Activated CD4-positive, alpha-beta memory T cell treated with anti-CD3 and anti-CD28 coated beads, Interleukin-2, amount 10 ng/mL, durations not matched to agents 7 days and 5 days (primary cell): ENCODE data around the gene CHRNA1. TPM values are rescaled to one million over a fixed set of nuclear protein-coding genes. Genes with fewer than 3 reads are reported as not detected.
A peak's percentile ranks its signal among the peaks of the same experiment; 100 is the strongest.
"Not testable (repeated sequence)": the region's sequence is repeated elsewhere in the genome, so short reads cannot be mapped to it uniquely, and the experiment has no call there.

Experiments used
- CTCF ChIA-PET: fragments of 350-600 bp; sonication (Branson Sonifier 250); formaldehyde crosslinking; loops from one replicate; lab custom pipeline; 2021; ENCODE audit warnings: antibody characterized with exemption, inconsistent platforms; lab: Charles Lee
- POLR2A ChIA-PET: fragments of 350-600 bp; sonication (Branson Sonifier 250); formaldehyde crosslinking; loops from one replicate; lab custom pipeline; 2021; ENCODE audit warnings: antibody characterized with exemption; lab: Charles Lee
- DNase-seq: peaks from one replicate; pipeline ENCODE4 v3.0.0-alpha.2; 2020
- H3K27ac Mint-ChIP-seq: one replicate; pipeline ENCODE4 v1.8.0; 2021; ENCODE audit warnings: mild to moderate bottlenecking, mixed read lengths
- H3K27me3 Mint-ChIP-seq: one replicate; pipeline ENCODE4 v1.8.0; 2021; ENCODE audit warnings: mixed read lengths
- H3K36me3 Mint-ChIP-seq: one replicate; pipeline ENCODE4 v1.8.0; 2021; ENCODE audit warnings: low read depth, mixed read lengths
- H3K4me1 Mint-ChIP-seq: one replicate; pipeline ENCODE4 v1.8.0; 2021; ENCODE audit warnings: mixed read lengths
- H3K4me3 Mint-ChIP-seq: one replicate; pipeline ENCODE4 v1.8.0; 2021; ENCODE audit warnings: mild to moderate bottlenecking, mixed read lengths
- H3K9me3 Mint-ChIP-seq: one replicate; pipeline ENCODE4 v1.8.0; 2021; ENCODE audit warnings: mixed read lengths
- total RNA-seq, 2 experiments: library from RNA; stranded (reverse); gene quantifications; one replicate each; pipeline ENCODE4 v1.2.3, GENCODE V29; 2021

The CHRNA1 gene
- total RNA-seq, 2 experiments from 2014 or later, result not detected

DNA sequence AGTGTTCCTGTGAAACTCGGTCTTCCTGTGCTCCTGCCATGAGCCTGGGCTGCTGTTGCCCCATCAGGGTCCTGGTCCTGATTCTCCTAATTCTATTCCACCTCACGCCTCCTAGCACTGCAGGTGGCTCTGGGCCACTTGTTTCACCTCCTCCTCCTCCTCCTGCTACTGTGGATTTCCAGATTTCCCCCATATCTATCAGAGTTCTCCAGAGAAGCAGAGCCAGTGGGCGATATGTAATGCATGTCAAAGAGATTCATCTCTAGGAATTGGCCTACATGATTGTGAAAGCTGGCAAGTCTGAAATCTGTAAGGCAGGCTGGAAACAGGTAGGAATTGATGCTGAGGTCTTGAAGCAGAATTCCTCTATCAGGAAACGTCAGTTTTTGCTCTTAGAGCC lies 45.3 kb downstream of the CHRNA1 start:
- Mint-ChIP-seq H3K36me3 (no peaks in the 10 kb centered on the region), H3K4me1 (peaks cover 31% of the 10 kb centered on the region), H3K27ac (no peak overlapping the region), H3K4me3 (no peak overlapping the region), H3K27me3 (peaks cover 11% of the 10 kb centered on the region), H3K9me3 (peaks cover 2% of the 10 kb centered on the region)
- ChIA-PET CTCF (interaction anchor here (2.6 to 5.7 kb wide), 2 partner anchors 20 to 30 kb away, joined by 9 to 50 read pairs; no protein-coding TSS in a partner anchor), POLR2A (interaction anchor here (1.5 kb wide), 1 partner anchor 32 kb away, joined by 4 read pairs; no protein-coding TSS in a partner anchor)
- no peak for DNase-seq

DNA sequence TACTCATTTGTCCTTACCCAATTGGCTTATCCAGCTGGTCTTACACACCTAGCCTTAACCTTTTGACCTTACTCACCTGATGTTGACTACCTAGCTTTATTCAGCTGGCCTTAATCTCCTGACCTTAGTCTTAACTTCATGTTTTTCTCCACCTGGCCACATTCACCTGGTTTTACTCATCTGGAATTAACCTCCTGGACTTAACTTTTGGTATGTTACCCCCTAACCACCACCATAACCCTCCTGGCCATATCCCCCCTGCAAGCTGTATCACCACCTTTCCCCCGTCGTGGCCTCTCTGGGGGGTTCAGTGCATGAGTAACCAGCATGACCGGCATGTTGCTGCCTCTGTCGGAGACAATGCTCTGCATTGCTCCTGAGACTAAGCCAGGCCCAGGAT lies 45.7 kb downstream of the CHRNA1 start:
- Mint-ChIP-seq H3K27ac (no peak overlapping the region), H3K27me3 (peaks cover 11% of the 10 kb centered on the region), H3K4me1 (peaks cover 31% of the 10 kb centered on the region), H3K4me3 (no peak overlapping the region), H3K36me3 (no peaks in the 10 kb centered on the region), H3K9me3 (peaks cover under 1% of the 10 kb centered on the region)
- DNase-seq, result no peak
- CTCF ChIA-PET, result interaction anchor here (1.0 to 5.7 kb wide), 4 partner anchors 11 to 32 kb away, joined by 3 to 50 read pairs (median 8); no protein-coding TSS in a partner anchor
- POLR2A ChIA-PET, result interaction anchor here (1.5 kb wide), 1 partner anchor 32 kb away, joined by 4 read pairs; no protein-coding TSS in a partner anchor

DNA sequence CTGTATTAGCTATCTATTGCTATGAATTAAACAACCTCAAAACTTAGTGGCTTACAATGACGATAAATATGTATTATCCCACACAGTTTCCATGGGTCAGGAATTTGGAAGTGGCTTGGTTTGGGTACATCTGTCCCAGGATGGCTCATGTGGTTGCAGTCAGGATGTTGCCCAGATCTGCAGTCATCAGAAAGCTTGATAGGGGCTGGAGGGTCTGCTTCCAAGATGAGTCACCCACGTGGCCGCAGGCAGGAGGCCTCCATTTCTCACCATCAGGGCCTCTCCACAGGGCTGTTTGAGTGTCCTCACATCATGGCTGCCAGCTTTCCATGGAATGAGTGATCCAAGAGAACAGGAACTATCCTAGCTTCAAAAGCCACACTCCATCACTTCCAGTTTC lies 46.4 kb downstream of the CHRNA1 start:
- Mint-ChIP-seq H3K36me3 (no peaks in the 10 kb centered on the region), H3K27ac (no peak overlapping the region), H3K27me3 (peaks cover 11% of the 10 kb centered on the region), H3K4me1 (peaks cover 31% of the 10 kb centered on the region), H3K4me3 (no peak overlapping the region), H3K9me3 (no peaks in the 10 kb centered on the region)
- CTCF ChIA-PET, result interaction anchor here (1.0 to 5.7 kb wide), 4 partner anchors 11 to 33 kb away, joined by 3 to 50 read pairs (median 8); no protein-coding TSS in a partner anchor
- POLR2A ChIA-PET, result interaction anchor here (1.5 kb wide), 1 partner anchor 33 kb away, joined by 4 read pairs; no protein-coding TSS in a partner anchor
- DNase-seq, result no peak

DNA sequence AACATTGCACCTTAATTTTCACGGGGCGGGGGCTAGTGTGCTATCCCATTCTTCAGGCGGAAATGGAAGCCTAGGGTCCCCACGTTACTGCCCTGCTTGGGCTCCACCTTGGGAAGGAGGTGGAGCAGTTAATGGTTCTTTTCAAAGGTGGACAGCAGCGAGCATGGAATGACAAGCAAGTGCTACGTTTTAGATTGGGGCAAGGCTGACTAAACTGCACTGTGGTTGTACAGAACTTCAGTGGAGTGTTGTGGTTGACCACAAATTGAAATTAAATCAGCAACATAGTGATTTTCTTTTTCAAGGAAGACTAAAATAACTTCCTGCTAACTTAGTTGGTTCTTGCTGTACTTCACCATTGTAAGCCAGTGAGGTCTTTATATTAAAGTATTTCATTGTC lies 47.0 kb downstream of the CHRNA1 start:
- Mint-ChIP-seq H3K27ac (peak overlapping the region; percentile 17), H3K36me3 (no peaks in the 10 kb centered on the region), H3K27me3 (peaks cover 8% of the 10 kb centered on the region), H3K9me3 (no peaks in the 10 kb centered on the region), H3K4me1 (peaks cover 31% of the 10 kb centered on the region), H3K4me3 (peak overlapping the region; percentile 28)
- POLR2A ChIA-PET, result interaction anchor here (1.5 kb wide), 1 partner anchor 34 kb away, joined by 4 read pairs; no protein-coding TSS in a partner anchor
- peak; percentile 35 for DNase-seq
- CTCF ChIA-PET, result interaction anchor here (1.6 to 5.7 kb wide), 3 partner anchors 12 to 32 kb away, joined by 6 to 50 read pairs (median 9); no protein-coding TSS in a partner anchor

DNA sequence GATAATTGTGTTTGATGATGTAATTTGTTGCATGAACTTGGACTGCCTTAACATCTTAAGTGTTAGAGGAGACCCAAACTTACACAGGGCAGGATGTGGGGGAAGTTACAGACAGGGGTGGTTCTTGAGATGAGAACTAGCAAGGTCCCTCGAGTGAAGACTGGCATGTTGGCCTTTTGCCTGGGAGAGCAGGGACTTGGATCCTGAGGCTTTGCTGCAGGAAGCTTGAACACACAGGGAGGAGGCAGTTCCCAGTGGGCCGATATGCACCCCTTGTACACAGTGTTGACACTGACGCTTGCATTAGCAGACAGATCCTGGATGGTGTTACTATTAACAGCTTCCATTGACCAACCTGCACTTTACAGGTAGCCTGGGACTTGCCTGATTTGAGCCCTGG lies 47.5 kb downstream of the CHRNA1 start:
- Mint-ChIP-seq H3K36me3 (no peaks in the 10 kb centered on the region), H3K27ac (peak overlapping the region; percentile 58), H3K9me3 (no peaks in the 10 kb centered on the region), H3K4me1 (peaks cover 31% of the 10 kb centered on the region), H3K27me3 (peaks cover 8% of the 10 kb centered on the region), H3K4me3 (peak overlapping the region; percentile 31)
- peak; percentile 42 for DNase-seq
- ChIA-PET POLR2A (no interaction called here), CTCF (interaction anchor here (5.7 kb wide), 1 partner anchor 18 kb away, joined by 50 read pairs; no protein-coding TSS in a partner anchor)

DNA sequence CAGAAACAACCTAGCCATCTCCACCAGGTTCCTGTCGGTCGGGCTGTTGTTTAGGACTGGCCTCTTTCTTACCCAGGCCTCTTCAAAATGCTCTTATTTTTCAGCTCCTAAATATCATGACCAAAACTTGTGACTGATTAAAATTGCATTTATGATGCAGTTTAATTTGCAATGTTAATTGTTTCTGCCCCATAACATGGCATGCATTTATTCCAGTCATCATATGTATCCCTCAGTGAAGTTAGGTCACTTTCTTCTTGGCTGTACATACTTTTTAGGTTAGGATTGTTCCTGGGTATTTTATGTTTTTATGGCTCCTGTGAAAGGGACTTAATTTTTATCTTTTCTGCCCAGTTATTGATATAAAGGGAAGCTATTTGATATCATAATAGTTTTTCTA lies 50.6 kb downstream of the CHRNA1 start:
- Mint-ChIP-seq H3K27me3 (peaks cover 4% of the 10 kb centered on the region), H3K9me3 (no peaks in the 10 kb centered on the region), H3K4me3 (no peak overlapping the region), H3K4me1 (peaks cover 24% of the 10 kb centered on the region), H3K36me3 (no peaks in the 10 kb centered on the region), H3K27ac (no peak overlapping the region)
- CTCF ChIA-PET, result interaction anchor here (1.3 to 2.9 kb wide), 2 partner anchors 9 to 14 kb away, joined by 3 to 10 read pairs; no protein-coding TSS in a partner anchor
- POLR2A ChIA-PET, result no interaction called here
- no peak for DNase-seq

DNA sequence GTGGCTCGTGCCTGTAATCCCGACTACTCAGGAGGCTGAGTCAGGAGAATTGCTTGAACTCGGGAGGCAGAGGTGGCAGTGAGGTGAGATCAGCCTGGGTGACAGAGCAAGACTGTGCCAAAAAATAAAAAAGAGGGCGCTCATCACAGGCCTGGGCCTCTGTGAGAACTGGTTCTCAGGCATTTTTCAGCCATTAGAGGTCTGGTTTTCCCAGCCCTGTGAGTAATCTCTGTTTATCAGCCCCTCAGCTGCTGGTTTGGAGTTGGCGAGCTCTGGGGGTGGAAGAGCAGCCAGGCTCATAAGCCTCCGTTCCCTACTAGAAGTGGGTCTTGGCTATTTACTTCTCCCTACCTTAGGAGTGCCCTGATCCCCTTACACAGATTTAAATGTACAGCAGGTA lies 53.1 kb downstream of the CHRNA1 start:
- Mint-ChIP-seq H3K27ac (no peak overlapping the region), H3K4me1 (peaks cover 1% of the 10 kb centered on the region), H3K27me3 (peaks cover 12% of the 10 kb centered on the region), H3K9me3 (no peaks in the 10 kb centered on the region), H3K4me3 (no peak overlapping the region), H3K36me3 (no peaks in the 10 kb centered on the region)
- ChIA-PET POLR2A (no interaction called here), CTCF (interaction anchor here (2.9 kb wide), 1 partner anchor 12 kb away, joined by 10 read pairs; no protein-coding TSS in a partner anchor)
- no peak for DNase-seq

DNA sequence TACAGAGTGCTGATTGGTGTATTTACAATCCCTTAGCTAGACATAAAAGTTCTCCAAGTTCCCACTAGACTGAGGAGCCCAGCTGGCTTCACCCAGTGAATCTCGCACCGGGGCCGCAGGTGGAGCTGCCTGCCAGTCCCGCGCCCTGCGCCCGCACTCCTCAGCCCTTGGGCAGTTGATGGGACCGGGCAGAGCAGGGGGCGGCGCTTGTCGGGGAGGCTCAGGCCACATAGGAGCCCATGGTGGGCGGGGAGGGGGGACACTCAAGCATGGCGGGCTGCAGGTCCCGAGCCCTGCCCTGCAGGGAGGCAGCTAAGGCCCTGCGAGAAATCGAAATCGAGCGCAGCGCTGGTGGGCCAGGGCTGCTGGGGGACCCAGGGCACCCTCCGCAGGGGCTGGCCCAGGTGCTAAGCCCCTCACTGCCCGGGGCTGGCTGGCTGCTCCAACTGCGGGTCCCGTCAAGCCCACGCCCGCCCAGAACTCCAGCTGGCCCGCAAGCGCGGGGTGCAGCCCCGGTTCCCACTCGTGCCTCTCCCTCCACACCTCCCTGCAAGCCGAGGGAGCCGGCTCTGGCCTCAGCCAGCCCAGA lies 54.8 kb downstream of the CHRNA1 start:
- DNase-seq, H3K27ac Mint-ChIP-seq, POLR2A ChIA-PET, H3K4me1 Mint-ChIP-seq, H3K36me3 Mint-ChIP-seq, H3K4me3 Mint-ChIP-seq, H3K9me3 Mint-ChIP-seq: not testable (repeated sequence)
- H3K27me3 Mint-ChIP-seq, result peaks cover 19% of the 10 kb centered on the region
- CTCF ChIA-PET, result interaction anchor here (1.3 to 1.9 kb wide), 3 partner anchors 10 to 275 kb away, joined by 3 to 13 read pairs (median 9); no protein-coding TSS in a partner anchor

DNA sequence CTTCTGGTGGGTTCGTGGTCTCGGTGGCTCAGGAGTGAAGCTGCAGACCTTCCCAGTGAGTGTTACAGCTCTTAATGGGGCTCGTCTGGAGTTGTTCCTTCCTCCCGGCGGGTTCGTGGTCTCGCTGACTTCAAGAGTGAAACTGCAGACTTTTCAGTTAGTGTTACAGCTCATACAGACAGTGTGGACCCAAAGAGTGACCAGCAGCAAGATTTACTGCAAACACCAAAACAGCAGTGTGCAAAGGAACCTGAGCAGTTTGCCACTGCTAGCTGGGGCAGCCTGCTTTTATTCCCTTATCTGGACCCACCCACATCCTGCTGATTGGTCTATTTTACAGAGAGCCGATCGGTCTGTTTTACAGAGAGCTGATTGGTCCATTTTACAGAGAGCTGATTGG lies 55.6 kb downstream of the CHRNA1 start:
- Mint-ChIP-seq H3K4me1 (no peaks in the 10 kb centered on the region), H3K4me3 (no peak overlapping the region), H3K36me3 (no peaks in the 10 kb centered on the region), H3K27me3 (peaks cover 22% of the 10 kb centered on the region), H3K9me3 (no peaks in the 10 kb centered on the region), H3K27ac (no peak overlapping the region)
- ChIA-PET CTCF (interaction anchor here (1.3 to 1.9 kb wide), 3 partner anchors 9 to 276 kb away, joined by 3 to 13 read pairs (median 9); no protein-coding TSS in a partner anchor), POLR2A (no interaction called here)
- no peak for DNase-seq

DNA sequence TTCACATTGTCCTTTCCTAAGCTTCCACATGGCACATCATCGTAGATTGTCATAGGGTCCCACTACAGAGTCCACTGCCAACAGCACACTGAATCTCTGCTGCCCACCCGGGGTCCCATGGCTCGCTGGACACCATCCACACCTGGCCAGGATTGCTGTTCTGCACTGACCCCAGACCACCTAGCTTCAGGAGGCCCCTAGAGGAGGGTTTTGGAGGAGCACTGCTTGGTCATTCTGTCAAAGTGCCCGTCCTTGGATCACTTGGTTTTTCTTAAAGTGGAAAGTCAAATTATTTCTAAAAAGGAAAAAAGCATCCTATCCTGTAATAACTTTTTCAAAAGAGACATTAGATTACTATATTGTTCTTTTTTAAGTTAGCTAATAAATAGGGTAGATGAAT lies 59.0 kb downstream of the CHRNA1 start:
- H3K4me1 Mint-ChIP-seq, result no peaks in the 10 kb centered on the region
- H3K27ac Mint-ChIP-seq, result no peak overlapping the region
- peaks cover 28% of the 10 kb centered on the region for H3K27me3 Mint-ChIP-seq
- H3K9me3 Mint-ChIP-seq, result no peaks in the 10 kb centered on the region
- no peaks in the 10 kb centered on the region for H3K36me3 Mint-ChIP-seq
- ChIA-PET POLR2A (no interaction called here), CTCF (no interaction called here)
- no peak overlapping the region for H3K4me3 Mint-ChIP-seq
- DNase-seq, result no peak

DNA sequence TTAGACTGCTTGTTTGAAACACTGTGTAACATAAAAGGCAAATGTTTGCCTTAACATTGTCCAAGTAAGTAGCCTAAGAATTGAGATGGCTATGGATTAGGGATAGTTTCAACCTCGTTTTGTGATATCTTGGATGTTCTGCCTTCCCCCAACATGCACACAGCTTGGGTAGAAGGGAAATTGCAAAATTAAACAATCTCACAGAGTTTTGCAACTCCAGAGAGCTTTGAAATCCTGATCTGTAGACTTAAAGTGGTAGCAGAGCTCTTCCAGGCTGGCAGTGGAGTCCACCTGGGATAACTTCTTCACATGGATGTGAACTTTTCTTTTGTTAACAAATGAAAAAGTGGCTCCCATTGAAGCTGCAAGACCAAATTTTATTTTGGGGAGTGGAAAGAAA lies 59.6 kb downstream of the CHRNA1 start:
- Mint-ChIP-seq H3K4me1 (no peaks in the 10 kb centered on the region), H3K27ac (no peak overlapping the region), H3K9me3 (no peaks in the 10 kb centered on the region), H3K36me3 (no peaks in the 10 kb centered on the region), H3K4me3 (no peak overlapping the region), H3K27me3 (peaks cover 28% of the 10 kb centered on the region)
- ChIA-PET POLR2A (no interaction called here), CTCF (interaction anchor here (0.5 to 1.4 kb wide), 4 partner anchors 9 to 582 kb away, joined by 3 read pairs; no protein-coding TSS in a partner anchor)
- no peak for DNase-seq

DNA sequence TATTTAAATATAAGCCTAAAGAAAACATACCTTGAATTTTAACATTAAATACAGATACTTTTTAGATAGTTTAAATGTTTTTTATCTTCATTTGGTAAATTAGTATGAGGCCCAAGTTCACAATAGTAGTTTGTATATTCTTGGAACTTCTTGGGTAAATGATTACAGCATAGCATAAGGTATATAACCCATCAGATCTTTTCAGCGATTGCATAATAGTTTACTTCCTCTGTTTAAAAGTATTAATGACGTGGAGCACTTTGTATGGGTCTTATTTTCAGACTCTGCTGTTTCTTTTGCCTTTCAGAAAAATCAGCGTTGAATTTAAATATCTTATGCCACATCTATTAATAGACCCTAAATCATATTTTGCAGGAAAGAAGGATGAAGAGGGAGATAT lies 60.2 kb downstream of the CHRNA1 start:
- Mint-ChIP-seq H3K9me3 (no peaks in the 10 kb centered on the region), H3K36me3 (no peaks in the 10 kb centered on the region), H3K4me1 (no peaks in the 10 kb centered on the region), H3K27ac (no peak overlapping the region), H3K27me3 (peaks cover 27% of the 10 kb centered on the region), H3K4me3 (no peak overlapping the region)
- ChIA-PET CTCF (interaction anchor here (0.6 to 1.4 kb wide), 2 partner anchors 9 to 582 kb away, joined by 3 read pairs; no protein-coding TSS in a partner anchor), POLR2A (no interaction called here)
- no peak for DNase-seq

DNA sequence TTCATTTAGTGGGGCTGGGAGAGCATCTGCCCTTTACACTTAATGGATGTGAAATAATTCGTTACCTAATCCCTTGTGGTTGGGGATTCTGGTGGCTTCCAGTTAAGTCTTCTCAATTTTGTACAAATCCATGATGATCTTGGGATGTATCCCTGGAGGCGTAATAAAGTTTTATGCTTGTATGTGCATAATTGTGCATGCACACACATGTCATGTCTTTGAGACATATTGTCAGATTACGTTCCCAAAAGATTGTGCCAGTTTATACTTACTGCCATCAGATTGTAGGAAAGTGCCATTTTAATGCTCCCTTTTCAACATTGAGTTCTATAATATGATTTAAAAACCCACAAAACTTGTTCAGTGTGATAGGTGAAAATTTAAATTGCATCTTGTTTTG lies 60.8 kb downstream of the CHRNA1 start:
- ChIA-PET CTCF (interaction anchor here (0.6 to 9.4 kb wide), 2 partner anchors 11 to 16 kb away, joined by 3 to 78 read pairs; no protein-coding TSS in a partner anchor), POLR2A (no interaction called here)
- Mint-ChIP-seq H3K9me3 (no peaks in the 10 kb centered on the region), H3K4me1 (no peaks in the 10 kb centered on the region), H3K4me3 (no peak overlapping the region), H3K27me3 (peaks cover 21% of the 10 kb centered on the region), H3K27ac (no peak overlapping the region), H3K36me3 (no peaks in the 10 kb centered on the region)
- DNase-seq, result no peak
